Measurements from ENCODE around the gene ITGAD. TPM values are rescaled to one million over a fixed set of nuclear protein-coding genes. Genes with fewer than 3 reads are reported as not detected.

Gene ITGAD
- total RNA-seq, 3 donors from 2014 or later (not counting 1 experiment from before 2014, with no cell fraction given), result 1.0 to 2.9 (median 2.2) TPM

GRCh38 chr16:31404353-31405064 lies 11.4 kb downstream of the ITGAD start:
- Histone ChIP-seq H3K9me3 (ENCODE audit: control insufficient read depth, insufficient read depth, low read length) (peaks cover 4% of the 10 kb centered on the region), H3K36me3 (ENCODE audit: control insufficient read depth, insufficient read depth, low read length) (no peaks in the 10 kb centered on the region), H3K4me1 (ENCODE audit: control insufficient read depth, insufficient read depth, low read length) (peaks cover 42% of the 10 kb centered on the region), H3K27ac (ENCODE audit: low read length) (no peak overlapping the region), H3K4me3 (ENCODE audit: low read length) (no peak overlapping the region), H3K27me3 (ENCODE audit: control insufficient read depth, insufficient read depth, low read length) (no peaks in the 10 kb centered on the region)
- Mint-ChIP-seq H3K4me3 (no peak overlapping the region), H3K27me3 (ENCODE audit: low read depth in 2 of 2) (no peaks in the 10 kb centered on the region), H3K9me3 (peaks cover 0 to 2% of the 10 kb centered on the region in 2 donors), H3K4me1 (peaks cover 33 to 34% of the 10 kb centered on the region in 2 donors), H3K27ac (no peak overlapping the region), H3K36me3 (no peaks in the 10 kb centered on the region)
- WGBS (ENCODE audit: insufficient coverage), result 81% methylated on average over 7 of the region's 9 CpGs
- ATAC-seq (no peak), DNase-seq (no peak)
- no peak for TF ChIP-seq CTCF (IDR thresholded peaks at IDR 0.05)
- intact Hi-C loops (cut with micrococcal nuclease), result loop anchor here (5.0 kb wide), 1 partner anchor 37 kb away; no protein-coding TSS in a partner anchor

GRCh38 chr16:31407406-31407805 lies 14.3 kb downstream of the ITGAD start:
- TF ChIP-seq CTCF (IDR thresholded peaks at IDR 0.05), result no peak
- ATAC-seq (no peak), DNase-seq (no peak)
- Histone ChIP-seq H3K27ac (ENCODE audit: low read length) (no peak overlapping the region), H3K4me1 (ENCODE audit: control insufficient read depth, insufficient read depth, low read length) (peaks cover 14% of the 10 kb centered on the region), H3K36me3 (ENCODE audit: control insufficient read depth, insufficient read depth, low read length) (no peaks in the 10 kb centered on the region), H3K4me3 (ENCODE audit: low read length) (no peak overlapping the region), H3K9me3 (ENCODE audit: control insufficient read depth, insufficient read depth, low read length) (no peaks in the 10 kb centered on the region), H3K27me3 (ENCODE audit: control insufficient read depth, insufficient read depth, low read length) (no peaks in the 10 kb centered on the region)
- Mint-ChIP-seq H3K27ac (no peak overlapping the region), H3K9me3 (no peaks in the 10 kb centered on the region), H3K36me3 (no peaks in the 10 kb centered on the region), H3K4me3 (no peak overlapping the region), H3K27me3 (ENCODE audit: low read depth in 2 of 2) (no peaks in the 10 kb centered on the region), H3K4me1 (peaks cover 22% of the 10 kb centered on the region in 2 donors)
- 94% methylated on average over 8 of the region's 8 CpGs for WGBS (ENCODE audit: insufficient coverage)
- intact Hi-C loops (cut with micrococcal nuclease), result no loop called here

- Mint-ChIP-seq H3K36me3 (no peaks in the 10 kb centered on the region), H3K27me3 (ENCODE audit: low read depth in 2 of 2) (no peaks in the 10 kb centered on the region), H3K27ac (peak overlapping the region in 1 of 2 donors; percentile 29), H3K4me1 (peaks cover 31 to 39% of the 10 kb centered on the region in 2 donors), H3K9me3 (no peaks in the 10 kb centered on the region), H3K4me3 (no peak overlapping the region)
- Histone ChIP-seq H3K4me3 (ENCODE audit: low read length) (no peak overlapping the region), H3K36me3 (ENCODE audit: control insufficient read depth, insufficient read depth, low read length) (no peaks in the 10 kb centered on the region), H3K27ac (ENCODE audit: low read length) (no peak overlapping the region), H3K27me3 (ENCODE audit: control insufficient read depth, insufficient read depth, low read length) (no peaks in the 10 kb centered on the region), H3K4me1 (ENCODE audit: control insufficient read depth, insufficient read depth, low read length) (peaks cover 10% of the 10 kb centered on the region), H3K9me3 (ENCODE audit: control insufficient read depth, insufficient read depth, low read length) (no peaks in the 10 kb centered on the region)
- 90% methylated on average over 3 of the region's 3 CpGs for WGBS (ENCODE audit: insufficient coverage)
- ATAC-seq (no peak), DNase-seq (no peak)
- TF ChIP-seq CTCF (IDR thresholded peaks at IDR 0.05), result no peak
- intact Hi-C loops (cut with micrococcal nuclease), result no loop called here
These were observed 16.3 kb downstream of the ITGAD start for GRCh38 chr16:31409433-31409832.

GRCh38 chr16:31410082-31410481 lies 16.9 kb downstream of the ITGAD start:
- ATAC-seq (no peak), DNase-seq (no peak)
- H3K4me3 Mint-ChIP-seq, result no peak overlapping the region
- no peak for TF ChIP-seq CTCF (IDR thresholded peaks at IDR 0.05)
- Histone ChIP-seq H3K9me3 (ENCODE audit: control insufficient read depth, insufficient read depth, low read length) (no peaks in the 10 kb centered on the region), H3K36me3 (ENCODE audit: control insufficient read depth, insufficient read depth, low read length) (no peaks in the 10 kb centered on the region), H3K4me1 (ENCODE audit: control insufficient read depth, insufficient read depth, low read length) (peaks cover 17% of the 10 kb centered on the region), H3K4me3 (ENCODE audit: low read length) (no peak overlapping the region), H3K27ac (ENCODE audit: low read length) (no peak overlapping the region), H3K27me3 (ENCODE audit: control insufficient read depth, insufficient read depth, low read length) (no peaks in the 10 kb centered on the region)
- 96% methylated on average over 9 of the region's 9 CpGs for WGBS (ENCODE audit: insufficient coverage)
- intact Hi-C loops (cut with micrococcal nuclease), result no loop called here
- H3K4me1 Mint-ChIP-seq, result peaks cover 38 to 45% of the 10 kb centered on the region in 2 donors
- no peaks in the 10 kb centered on the region for H3K27me3 Mint-ChIP-seq (ENCODE audit: low read depth in 2 of 2)
- no peaks in the 10 kb centered on the region for H3K36me3 Mint-ChIP-seq
- peak overlapping the region in 1 of 2 donors; percentile 29 for H3K27ac Mint-ChIP-seq
- H3K9me3 Mint-ChIP-seq, result no peaks in the 10 kb centered on the region
